ENCODE measurements around the gene FAAP20.

The FAAP20 gene

GRCh38 chr1:2176615-2177014, 18.0 kb downstream of the FAAP20 start:
- no peak for DNase-seq

- no peak for DNase-seq
These were observed 18.7 kb downstream of the FAAP20 start for GRCh38 chr1:2175681-2176454.

GRCh38 chr1:2175055-2175414, 19.5 kb downstream of the FAAP20 start:
- no peak for DNase-seq

- DNase-seq = peak; percentile 59
These were observed 20.1 kb downstream of the FAAP20 start for GRCh38 chr1:2174348-2175054.

GRCh38 chr1:2173546-2174347, 20.8 kb downstream of the FAAP20 start:
- DNase-seq = no peak

- no peak for DNase-seq
These were observed 21.9 kb downstream of the FAAP20 start for GRCh38 chr1:2172551-2173146.

- no peak for DNase-seq
These were observed 22.6 kb downstream of the FAAP20 start for GRCh38 chr1:2172012-2172411.

GRCh38 chr1:2170211-2170610, 24.4 kb downstream of the FAAP20 start:
- DNase-seq = no peak

- no peak for DNase-seq
These were observed 25.3 kb downstream of the FAAP20 start for GRCh38 chr1:2169200-2169836.

- DNase-seq = no peak
These were observed 26.0 kb downstream of the FAAP20 start for GRCh38 chr1:2168535-2168934.

- DNase-seq = no peak
These were observed 26.5 kb downstream of the FAAP20 start for GRCh38 chr1:2168090-2168489.

GRCh38 chr1:2166695-2167094, 27.9 kb downstream of the FAAP20 start:
- no peak for DNase-seq

- no peak for DNase-seq
These were observed 28.3 kb downstream of the FAAP20 start for GRCh38 chr1:2166254-2166653.

- no peak for DNase-seq
These were observed 28.9 kb downstream of the FAAP20 start for GRCh38 chr1:2165646-2166045.

GRCh38 chr1:2163205-2163604, 31.4 kb downstream of the FAAP20 start:
- no peak for DNase-seq

- DNase-seq = no peak
These were observed 33.9 kb downstream of the FAAP20 start for GRCh38 chr1:2160451-2161300.

- DNase-seq = no peak
These were observed 35.4 kb downstream of the FAAP20 start for GRCh38 chr1:2159124-2159523.

- DNase-seq = no peak
These were observed 36.3 kb downstream of the FAAP20 start for GRCh38 chr1:2158272-2158671.

- DNase-seq = no peak
These were observed 36.7 kb downstream of the FAAP20 start for GRCh38 chr1:2157856-2158255.

- no peak for DNase-seq
These were observed 37.7 kb downstream of the FAAP20 start for GRCh38 chr1:2156866-2157265.

GRCh38 chr1:2155788-2156187, 38.8 kb downstream of the FAAP20 start:
- DNase-seq = no peak

- no peak for DNase-seq
These were observed 39.4 kb downstream of the FAAP20 start for GRCh38 chr1:2155147-2155598.
